ENCODE results near the gene TIMP2. TPM values are rescaled to one million over a fixed set of nuclear protein-coding genes. Genes with fewer than 3 reads are reported as not detected.

TIMP2 gene
- total RNA-seq, 1 donor from 2014 or later, result 0.84 TPM

GRCh38 chr17:78804777-78805176 lies 120.4 kb downstream of the TIMP2 start:
- DNase-seq (ENCODE audit: low spot score), result no peak
- Mint-ChIP-seq H3K9me3 (no peaks in the 10 kb centered on the region), H3K27ac (peak overlapping the region; percentile 86), H3K4me1 (ENCODE audit: low read depth) (peaks cover 32% of the 10 kb centered on the region), H3K36me3 (ENCODE audit: low read depth) (peaks cover 80% of the 10 kb centered on the region), H3K4me3 (ENCODE audit: low read depth) (no peak overlapping the region), H3K27me3 (ENCODE audit: low read depth) (no peaks in the 10 kb centered on the region)
- intact Hi-C loops (cut with micrococcal nuclease), result no loop called here

- Mint-ChIP-seq H3K36me3 (ENCODE audit: low read depth) (peaks cover 83% of the 10 kb centered on the region), H3K9me3 (no peaks in the 10 kb centered on the region), H3K27me3 (ENCODE audit: low read depth) (no peaks in the 10 kb centered on the region), H3K4me1 (ENCODE audit: low read depth) (peaks cover 43% of the 10 kb centered on the region), H3K27ac (peak overlapping the region; percentile 7), H3K4me3 (ENCODE audit: low read depth) (peak overlapping the region; percentile 8)
- intact Hi-C loops (cut with micrococcal nuclease), result no loop called here
- DNase-seq (ENCODE audit: low spot score), result no peak
Measured at GRCh38 chr17:78803186-78803845, 121.9 kb downstream of the TIMP2 start.

Other genes with a start within 250 kb of the TIMP2 start
- 83.5 and 95.7 TPM in 2 replicates for gene CYTH1, start 143.1 kb downstream of the TIMP2 start, total RNA-seq
- gene USP36, start 84.6 kb downstream of the TIMP2 start, total RNA-seq, result 103 and 105 TPM in 2 replicates
- gene CEP295NL, start 22.2 kb downstream of the TIMP2 start, total RNA-seq, result not detected in 2 replicates
- gene LGALS3BP, start 54.5 kb upstream of the TIMP2 start, total RNA-seq, result 57.5 and 59.3 TPM in 2 replicates
- 55.8 and 71.8 TPM in 2 replicates for gene CANT1, start 84.4 kb upstream of the TIMP2 start, total RNA-seq
- not detected in 2 replicates for gene C1QTNF1, start 98.8 kb upstream of the TIMP2 start, total RNA-seq
- gene ENGASE, start 149.4 kb upstream of the TIMP2 start, total RNA-seq, result 51.0 and 51.4 TPM in 2 replicates